ENCODE results near the gene SUZ12.
"Not testable (repeated sequence)": the region's sequence is repeated elsewhere in the genome, so short reads cannot be mapped to it uniquely, and the experiment has no call there.

SUZ12 gene

GRCh38 chr17:31951953-31952352, 15.1 kb downstream of the SUZ12 start:
- not testable (repeated sequence) for DNase-seq (ENCODE audit: low read depth in 3 of 3)

DNA sequence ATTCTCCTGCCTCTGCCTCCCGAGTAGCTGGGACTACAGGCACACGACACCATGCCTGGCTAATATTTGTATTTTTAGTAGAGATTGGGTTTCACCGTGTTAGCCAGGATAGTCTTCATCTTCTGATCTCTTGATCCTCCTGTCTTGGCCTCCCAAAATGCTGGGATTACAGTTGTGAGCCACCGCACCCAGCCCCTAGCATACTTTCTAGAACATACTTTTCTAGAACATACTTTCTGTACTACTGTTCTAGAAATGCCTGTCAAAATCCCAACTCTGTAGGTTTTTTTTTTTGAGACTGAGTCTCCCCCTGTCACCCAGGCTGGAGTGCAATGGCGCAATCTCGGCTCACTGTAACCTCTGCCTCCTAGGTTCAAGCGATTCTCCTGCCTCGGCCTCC, 27.3 kb downstream of the SUZ12 start:
- not testable (repeated sequence) for DNase-seq (ENCODE audit: low read depth in 3 of 3)

DNA sequence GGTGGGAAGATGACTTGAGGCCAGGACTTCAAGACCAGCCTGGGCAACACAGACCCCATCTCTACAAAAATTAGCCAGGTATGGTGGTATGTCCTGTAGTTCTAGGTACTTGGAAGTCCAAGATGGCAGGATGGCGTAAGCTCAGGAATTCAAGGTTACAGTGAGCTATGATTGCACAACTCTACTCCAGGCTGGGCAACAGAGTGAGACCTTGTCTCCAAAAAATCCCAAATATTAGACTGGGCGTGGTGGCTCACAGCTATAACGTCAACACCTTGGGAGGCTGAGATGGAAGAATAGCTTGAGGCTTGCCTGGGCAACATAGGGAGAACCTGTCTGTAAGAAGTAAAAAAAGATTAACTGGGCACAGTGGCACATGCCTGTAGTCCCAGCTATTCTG, 30.8 kb downstream of the SUZ12 start:
- DNase-seq (ENCODE audit: low read depth in 3 of 3) = no peak

DNA sequence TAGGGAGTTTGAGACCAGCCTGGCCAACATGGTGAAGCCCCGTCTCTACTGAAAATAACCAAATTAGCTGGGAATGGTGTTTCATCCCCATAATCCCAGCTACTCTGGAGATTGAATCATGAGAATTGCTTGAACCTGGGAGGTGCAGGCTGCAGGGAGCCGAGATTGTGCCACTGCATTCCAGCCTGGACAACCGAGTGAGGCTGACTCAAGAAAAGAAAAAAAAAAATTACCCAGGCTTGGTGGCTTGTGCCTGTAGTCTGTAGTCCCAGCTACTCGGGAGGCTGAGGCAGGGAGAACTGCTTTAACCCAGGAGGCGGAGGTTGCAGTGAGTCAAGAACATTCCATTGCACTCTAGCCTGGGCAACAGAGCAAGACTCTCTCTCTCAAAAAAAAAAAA, 33.6 kb downstream of the SUZ12 start:
- not testable (repeated sequence) for DNase-seq (ENCODE audit: low read depth in 3 of 3)

DNA sequence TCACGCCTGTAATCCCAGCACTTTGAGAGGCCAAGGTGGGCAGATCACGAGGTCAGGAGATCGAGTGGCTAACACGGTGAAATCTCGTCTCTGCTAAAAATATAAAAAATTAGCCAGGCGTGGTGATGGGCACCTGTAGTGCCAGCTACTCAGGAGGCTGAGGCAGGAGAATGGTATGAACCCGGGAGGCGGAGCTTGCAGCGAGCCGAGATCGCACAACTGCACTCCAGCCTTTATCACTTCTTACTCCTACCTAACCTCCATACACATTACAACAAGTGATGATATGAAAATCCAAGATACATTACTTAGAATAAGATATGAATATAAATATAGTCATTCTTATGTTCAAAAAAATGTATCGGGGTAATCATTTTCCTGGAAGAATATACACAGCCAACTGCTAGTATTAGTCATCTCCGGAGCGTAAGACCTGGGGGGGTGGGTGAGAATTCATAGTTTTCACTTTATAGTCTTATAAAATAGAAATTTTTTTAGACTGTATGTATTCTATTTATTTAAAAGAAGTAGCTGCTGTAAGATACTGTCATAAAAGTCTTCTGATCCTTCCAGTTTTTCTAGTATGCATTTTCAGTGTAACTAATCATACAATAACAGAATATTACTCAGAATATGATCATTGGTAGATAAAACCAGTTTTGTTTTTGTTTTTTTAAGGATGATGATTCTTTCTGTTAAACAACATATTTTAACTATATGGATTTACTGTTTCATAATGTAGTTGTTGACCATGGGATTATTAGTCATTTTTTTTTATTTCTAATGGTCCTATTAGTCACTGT, 37.7 kb downstream of the SUZ12 start:
- not testable (repeated sequence) for DNase-seq (ENCODE audit: low read depth in 3 of 3)

- not testable (repeated sequence) for DNase-seq (ENCODE audit: low read depth in 3 of 3)
Observed at GRCh38 chr17:31975391-31975790, 38.6 kb downstream of the SUZ12 start.

- not testable (repeated sequence) for DNase-seq (ENCODE audit: low read depth in 3 of 3)
Observed at GRCh38 chr17:31991821-31992220, 55.0 kb downstream of the SUZ12 start.

DNA sequence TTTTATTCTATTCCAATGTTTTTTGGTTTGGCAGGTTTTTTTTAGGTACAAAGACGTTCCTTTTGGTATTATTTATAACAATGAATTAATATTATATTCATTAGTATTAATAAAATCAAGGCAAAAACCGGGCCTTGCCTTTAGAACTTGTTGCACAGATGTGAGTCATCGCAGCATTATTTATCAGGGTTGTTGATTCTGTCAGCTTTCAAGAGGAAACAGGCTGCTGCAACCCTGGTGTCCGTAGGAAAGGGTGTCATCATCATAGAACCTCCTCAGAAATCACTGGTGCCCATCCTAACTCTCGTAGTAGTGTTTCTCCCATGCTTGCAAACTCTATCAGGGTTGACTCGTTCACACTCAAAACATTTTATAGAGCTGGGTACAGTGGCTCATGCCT, 60.2 kb downstream of the SUZ12 start:
- no peak for DNase-seq (ENCODE audit: low read depth in 3 of 3)

GRCh38 chr17:32006957-32007462, 70.2 kb downstream of the SUZ12 start, which contains the start of gene LRRC37B:
TSS of gene LRRC37B (plus strand) at chr17:32007383. CDS start at chr17:32021393, 14,010 bp downstream.
- peak; percentile 78 to 88 (median 79) for DNase-seq (ENCODE audit: low read depth in 3 of 3)

DNA sequence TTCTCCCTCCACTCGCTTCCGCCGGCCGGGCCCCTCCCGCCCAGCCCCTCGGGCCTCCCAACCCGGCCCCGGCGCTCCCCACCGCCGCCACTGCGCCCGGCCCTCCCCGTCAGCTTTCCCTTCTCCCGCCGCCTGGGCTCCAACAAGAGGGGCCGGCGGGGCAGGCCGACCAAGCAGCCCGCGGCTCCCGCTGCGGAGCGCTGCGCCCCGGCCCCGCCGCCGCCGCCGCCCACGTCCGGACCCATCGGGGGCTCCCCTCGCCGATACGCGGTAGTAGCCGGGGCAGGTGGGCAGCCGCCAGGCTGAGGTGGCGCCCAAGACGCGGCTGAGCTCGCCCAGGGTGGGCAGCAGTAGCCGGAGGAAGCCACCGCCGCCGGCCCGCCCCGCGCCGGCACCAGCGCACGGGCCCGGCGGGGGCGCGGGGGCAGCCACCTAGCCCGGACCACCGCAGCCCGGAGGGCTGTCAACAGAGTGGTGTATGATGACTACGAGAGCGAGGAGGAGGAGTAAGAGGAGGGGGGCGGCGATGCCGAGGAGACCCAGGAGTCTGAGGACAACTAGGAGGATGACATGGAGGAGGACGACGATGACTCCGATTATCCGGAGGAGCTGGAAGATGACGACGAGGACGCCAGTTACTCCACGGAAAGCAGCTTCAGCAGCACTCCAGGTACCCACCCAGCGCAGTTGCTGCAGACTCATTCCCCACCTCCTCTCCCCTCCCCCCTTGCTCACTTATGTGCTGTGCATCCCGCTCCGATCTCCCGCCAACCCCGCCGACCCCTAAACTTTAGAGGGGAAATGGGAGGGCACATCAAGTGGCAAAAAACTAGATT, 70.9 kb downstream of the SUZ12 start:
- peak; percentile 3 to 35 (median 11) for DNase-seq (ENCODE audit: low read depth in 3 of 3)

GRCh38 chr17:32009262-32009542, 72.4 kb downstream of the SUZ12 start:
- no peak for DNase-seq (ENCODE audit: low read depth in 3 of 3)

DNA sequence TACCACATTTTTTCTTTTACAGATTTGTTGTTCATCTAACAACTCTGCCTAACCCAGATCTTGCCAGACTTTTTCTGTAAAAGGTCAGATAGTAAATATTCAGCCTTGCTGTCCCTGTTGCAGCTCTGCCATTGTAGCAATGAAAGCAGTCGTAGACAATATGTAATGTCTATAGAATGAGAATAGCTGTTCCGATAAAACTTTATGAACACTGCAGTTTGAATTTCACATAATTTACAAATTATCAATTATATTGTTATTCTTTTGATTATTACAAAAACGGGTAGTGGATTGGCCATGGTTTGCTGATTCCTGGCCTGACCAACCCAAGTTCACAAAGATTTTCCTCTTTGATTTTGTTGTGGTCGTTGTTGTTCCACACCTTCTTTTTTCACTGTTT, 73.3 kb downstream of the SUZ12 start:
- DNase-seq (ENCODE audit: low read depth in 3 of 3) = no peak

GRCh38 chr17:32015245-32016013, 78.6 kb downstream of the SUZ12 start:
- DNase-seq (ENCODE audit: low read depth in 3 of 3) = no peak

DNA sequence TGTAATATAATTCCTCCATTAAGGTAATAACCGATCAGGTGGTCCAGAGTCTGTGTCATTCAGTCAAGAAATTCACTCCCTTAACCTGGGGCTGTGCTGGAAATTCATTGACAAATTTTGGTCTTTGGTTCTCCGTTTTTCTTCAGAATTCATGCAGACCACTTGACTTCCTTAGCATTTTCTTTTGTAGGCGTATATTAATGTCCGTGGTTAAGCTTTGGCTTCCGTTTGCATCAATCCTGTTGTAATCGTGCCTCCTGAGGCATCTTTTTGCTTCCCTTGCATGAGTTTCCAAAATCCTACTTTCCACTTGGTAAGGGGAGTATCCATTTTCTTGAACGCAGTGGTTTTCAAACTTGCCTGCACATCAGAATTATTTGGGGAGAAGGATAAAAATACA, 79.4 kb downstream of the SUZ12 start:
- DNase-seq (ENCODE audit: low read depth in 3 of 3) = no peak

DNA sequence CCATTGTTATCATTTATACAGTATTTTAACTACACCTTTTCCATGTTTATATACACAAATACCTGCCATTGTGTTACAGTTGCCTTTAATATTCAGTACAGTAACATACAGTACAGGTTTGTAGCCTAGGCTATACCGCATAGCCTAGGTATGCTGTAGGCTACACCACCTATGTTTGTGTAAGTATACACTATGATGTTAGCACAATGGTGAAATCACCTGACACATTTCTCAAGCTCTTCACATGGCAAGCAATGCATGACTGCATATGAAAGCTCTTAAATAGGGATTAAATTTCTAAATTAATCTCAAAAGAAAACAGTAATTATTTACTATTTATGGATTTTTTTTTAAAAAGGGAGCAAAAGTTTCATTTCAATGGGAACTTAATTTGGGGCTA, 82.4 kb downstream of the SUZ12 start:
- DNase-seq (ENCODE audit: low read depth in 3 of 3) = no peak

GRCh38 chr17:32020943-32021614, 84.3 kb downstream of the SUZ12 start:
- DNase-seq (ENCODE audit: low read depth in 3 of 3) = no peak

- DNase-seq (ENCODE audit: low read depth in 3 of 3) = no peak
Observed at GRCh38 chr17:32021615-32021955, 84.8 kb downstream of the SUZ12 start.

DNA sequence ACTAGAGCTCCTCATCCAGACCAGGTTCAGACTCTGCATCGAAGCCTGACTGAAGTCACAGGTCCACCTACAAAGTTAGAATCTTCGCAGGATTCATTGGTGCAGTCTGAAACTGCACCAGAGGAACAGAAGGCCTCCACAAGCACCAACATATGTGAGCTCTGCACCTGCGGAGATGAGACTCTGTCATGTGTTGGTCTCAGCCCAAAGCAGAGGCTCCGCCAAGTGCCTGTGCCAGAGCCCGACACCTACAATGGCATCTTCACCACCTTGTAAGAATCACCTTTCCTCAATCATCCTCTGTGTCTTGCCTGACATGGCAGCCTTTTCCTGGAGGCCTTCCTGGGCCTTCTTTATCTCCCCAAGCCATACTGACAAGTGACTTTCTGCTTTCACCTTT, 85.7 kb downstream of the SUZ12 start:
- DNase-seq (ENCODE audit: low read depth in 3 of 3) = not testable (repeated sequence)

DNA sequence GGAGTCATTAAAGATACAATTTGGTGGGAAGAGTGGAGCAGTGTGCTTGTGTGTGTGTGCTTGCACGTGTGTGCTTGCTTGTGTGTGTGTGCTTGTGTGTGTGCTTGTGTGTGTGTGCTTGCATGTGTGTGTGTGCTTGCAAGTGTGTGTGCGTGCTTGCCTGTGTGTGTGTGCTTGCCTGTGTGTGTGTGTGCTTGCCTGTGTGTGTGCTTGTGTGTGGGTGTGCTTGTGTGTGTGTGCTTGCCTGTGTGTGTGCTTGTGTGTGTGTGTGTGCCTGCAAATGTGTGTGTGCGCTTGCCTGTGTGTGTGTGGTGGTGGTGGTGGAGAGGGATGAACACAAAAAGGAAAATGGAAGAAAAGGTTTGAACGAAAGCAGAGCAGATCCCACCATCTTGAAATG, 90.5 kb downstream of the SUZ12 start:
- DNase-seq (ENCODE audit: low read depth in 3 of 3) = not testable (repeated sequence)

DNA sequence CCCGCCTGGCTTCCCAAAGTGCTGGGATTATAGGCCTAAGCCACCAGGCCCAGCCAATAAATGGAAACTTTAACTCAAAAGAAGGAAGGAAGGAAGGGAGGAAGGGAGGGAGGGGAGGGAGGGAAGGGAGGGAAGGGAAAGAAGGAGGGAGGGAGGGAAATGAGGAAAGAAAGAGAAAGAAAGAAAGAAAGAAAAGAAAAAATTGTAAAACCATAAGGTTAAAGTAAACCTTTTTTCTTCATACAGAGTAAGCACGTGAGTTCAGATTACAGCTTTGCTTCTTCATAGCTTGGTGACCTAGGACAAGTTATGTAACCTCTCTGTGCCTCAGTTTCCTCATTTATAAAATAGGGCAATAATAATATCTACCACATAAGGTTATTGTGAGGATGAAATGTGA, 96.4 kb downstream of the SUZ12 start:
- no peak for DNase-seq (ENCODE audit: low read depth in 3 of 3)

DNA sequence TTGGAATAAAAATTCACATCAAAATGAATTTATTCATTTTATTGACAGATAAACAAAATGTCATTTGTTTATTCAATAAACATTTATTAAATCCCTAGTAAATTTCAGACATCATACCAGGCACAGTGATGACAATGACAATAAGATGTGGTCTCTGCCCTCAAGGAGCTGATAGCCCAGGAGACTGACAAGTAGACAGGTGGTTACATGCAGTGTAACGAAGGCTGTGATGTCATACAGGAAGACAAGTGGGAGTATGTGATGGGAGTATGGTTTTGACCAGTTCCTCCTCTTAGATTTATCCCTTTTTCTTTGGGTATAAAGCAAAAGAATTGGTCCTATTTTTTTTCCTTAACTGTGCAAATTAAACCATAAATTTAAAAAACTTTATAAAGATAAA, 97.0 kb downstream of the SUZ12 start:
- not testable (repeated sequence) for DNase-seq (ENCODE audit: low read depth in 3 of 3)

DNA sequence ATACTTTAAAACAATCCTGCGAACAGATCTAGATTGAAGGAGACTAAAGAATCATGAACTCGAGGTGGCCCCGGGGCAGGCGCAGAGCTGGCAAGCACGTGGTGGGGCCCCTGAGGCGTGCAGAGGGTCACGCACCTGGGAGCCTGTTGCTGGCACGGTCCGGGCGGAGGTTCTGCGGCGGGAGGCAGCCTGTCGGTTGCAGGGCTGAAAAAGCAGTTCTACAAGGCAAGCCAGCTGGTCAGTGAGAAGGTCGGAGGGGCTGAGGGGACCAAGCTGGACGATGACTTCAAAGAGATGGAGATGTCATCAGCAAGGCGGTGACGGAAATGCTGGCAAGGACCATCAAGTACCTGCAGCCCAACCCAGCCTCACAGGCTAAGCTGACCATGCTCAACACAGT, 103.4 kb downstream of the SUZ12 start:
- not testable (repeated sequence) for DNase-seq (ENCODE audit: low read depth in 3 of 3)
